GM18520 (cell line): ENCODE data around the gene NF2.

Source experiments
- ATAC-seq: cut with Tn5 transposase; IDR thresholded peaks from one replicate; pipeline ENCODE4 v1.9.1; 2021; ENCODE audit not compliant: unreplicated experiment

Gene NF2

GRCh38 chr22:29738118-29738815 lies 134.8 kb downstream of the NF2 start:
- no peak for ATAC-seq

GRCh38 chr22:29739346-29739875 lies 136.0 kb downstream of the NF2 start:
- ATAC-seq: no peak

GRCh38 chr22:29740216-29740615 lies 136.8 kb downstream of the NF2 start:
- ATAC-seq: no peak

- no peak for ATAC-seq
These were observed 138.5 kb downstream of the NF2 start for GRCh38 chr22:29741926-29742325.

GRCh38 chr22:29742326-29742725 lies 138.9 kb downstream of the NF2 start:
- ATAC-seq: no peak

GRCh38 chr22:29744902-29745301 lies 141.5 kb downstream of the NF2 start:
- ATAC-seq: no peak

- ATAC-seq: no peak
These were observed 144.4 kb downstream of the NF2 start for GRCh38 chr22:29747832-29748231.
